ENCODE measurements around the gene MBTD1. TPM values are rescaled to one million over a fixed set of nuclear protein-coding genes. Genes with fewer than 3 reads are reported as not detected.

MBTD1 gene
- total RNA-seq, 4 donors from 2014 or later, result 19.2 to 26.5 (median 25.6) TPM

GRCh38 chr17:51150932-51151331 is 108.9 kb downstream of the MBTD1 start:
- TF ChIP-seq CTCF (IDR thresholded peaks at IDR 0.05; ENCODE audit: low read depth), result no peak

GRCh38 chr17:51149163-51149562 is 110.7 kb downstream of the MBTD1 start:
- TF ChIP-seq CTCF (IDR thresholded peaks at IDR 0.05; ENCODE audit: low read depth), result no peak

GRCh38 chr17:51147650-51148049 is 112.2 kb downstream of the MBTD1 start:
- TF ChIP-seq CTCF (IDR thresholded peaks at IDR 0.05; ENCODE audit: low read depth), result no peak

GRCh38 chr17:51144266-51145022 is 115.4 kb downstream of the MBTD1 start:
- no peak for TF ChIP-seq CTCF (IDR thresholded peaks at IDR 0.05; ENCODE audit: low read depth)

GRCh38 chr17:51142597-51142996 is 117.3 kb downstream of the MBTD1 start:
- no peak for TF ChIP-seq CTCF (IDR thresholded peaks at IDR 0.05; ENCODE audit: low read depth)

GRCh38 chr17:51135956-51136355 is 123.9 kb downstream of the MBTD1 start:
- TF ChIP-seq CTCF (IDR thresholded peaks at IDR 0.05; ENCODE audit: low read depth), result no peak

- no peak for TF ChIP-seq CTCF (IDR thresholded peaks at IDR 0.05; ENCODE audit: low read depth)
Observed at GRCh38 chr17:51133365-51133764, 126.5 kb downstream of the MBTD1 start.

All from subcutaneous adipose tissue (tissue), 4 donors.